Measurements from ENCODE around the gene LARP4B.

LARP4B gene

DNA sequence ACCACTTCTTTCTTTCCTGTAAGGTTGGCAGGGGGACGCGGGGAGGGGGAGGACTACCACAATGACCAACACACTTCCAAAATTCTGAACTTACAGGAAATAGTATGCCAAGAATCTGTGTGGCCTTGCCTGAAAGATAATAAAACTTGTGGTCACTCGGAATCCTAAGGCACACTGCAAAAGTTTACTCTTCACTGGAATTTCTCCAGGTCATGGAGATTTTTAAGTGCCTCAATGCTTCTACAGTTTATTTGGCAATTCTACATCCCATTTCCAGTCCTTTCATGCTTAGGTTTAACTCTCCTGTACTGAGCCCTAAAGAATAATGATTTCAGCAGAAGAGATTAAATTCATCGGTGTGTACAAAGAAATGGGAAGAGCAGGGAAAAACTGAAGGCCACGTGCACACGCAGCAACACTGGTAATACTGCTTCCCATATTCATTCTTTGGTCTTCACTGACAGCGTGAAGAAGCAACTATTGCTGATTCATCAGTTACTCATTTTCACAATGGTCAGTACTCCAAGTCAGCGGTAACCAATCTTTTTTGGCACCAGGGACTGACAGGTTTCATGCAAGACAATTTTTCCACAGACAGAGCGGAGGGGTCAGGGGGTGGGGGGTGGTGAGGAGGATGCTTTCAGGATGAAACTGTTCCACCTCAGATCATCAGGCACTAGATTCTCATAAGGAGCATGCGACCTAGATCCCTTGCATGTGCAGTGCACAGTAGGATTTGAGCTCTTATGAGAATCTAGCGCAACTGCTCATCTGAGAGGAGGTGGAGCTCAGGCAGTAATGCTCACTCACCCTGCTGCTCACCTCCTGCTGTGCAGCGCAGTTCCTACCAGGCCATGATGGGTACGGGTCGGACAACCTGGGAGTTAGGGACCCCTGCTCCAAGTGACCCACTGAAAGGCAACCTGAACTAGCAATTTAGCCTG is 9.8 kb downstream of the LARP4B start:
- no peak for DNase-seq

DNA sequence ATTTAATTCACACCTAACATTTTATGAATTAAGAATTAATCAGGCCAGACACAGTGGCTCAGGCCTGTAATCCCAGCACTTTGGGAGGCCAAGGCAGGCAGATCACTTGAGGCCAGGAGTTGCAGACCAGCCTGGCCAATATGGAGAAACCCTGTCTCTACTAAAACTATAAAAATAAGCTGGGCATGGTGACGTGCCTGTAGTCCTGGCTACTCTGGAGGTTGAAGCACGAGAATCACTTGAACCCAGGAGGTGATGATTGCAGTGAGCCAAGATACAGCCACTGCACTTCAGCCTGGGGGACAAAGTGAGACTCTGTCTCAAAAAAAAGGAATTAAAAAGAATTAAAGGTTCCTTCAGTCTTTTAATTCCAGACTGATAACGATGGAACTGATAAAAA is 11.1 kb downstream of the LARP4B start:
- DNase-seq: no peak

DNA sequence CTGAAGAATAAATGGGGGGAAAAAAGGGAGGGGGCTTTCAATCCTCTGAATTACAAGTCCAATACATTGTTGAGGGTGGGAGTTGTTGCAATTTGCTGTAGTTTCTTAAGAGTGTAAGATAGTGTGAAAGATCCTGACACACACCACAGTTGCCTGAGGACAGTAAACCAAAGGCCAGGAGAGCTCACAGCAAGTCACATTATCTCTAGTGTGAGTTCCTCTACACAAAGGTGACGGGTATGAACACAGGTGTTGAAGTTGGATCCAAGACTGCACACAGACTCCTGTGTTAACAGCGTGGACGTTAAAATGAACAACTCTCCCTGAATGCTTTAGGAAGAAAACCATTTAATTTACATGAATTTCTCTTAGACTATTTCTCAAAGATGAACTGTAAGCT is 12.0 kb downstream of the LARP4B start:
- no peak for DNase-seq

DNA sequence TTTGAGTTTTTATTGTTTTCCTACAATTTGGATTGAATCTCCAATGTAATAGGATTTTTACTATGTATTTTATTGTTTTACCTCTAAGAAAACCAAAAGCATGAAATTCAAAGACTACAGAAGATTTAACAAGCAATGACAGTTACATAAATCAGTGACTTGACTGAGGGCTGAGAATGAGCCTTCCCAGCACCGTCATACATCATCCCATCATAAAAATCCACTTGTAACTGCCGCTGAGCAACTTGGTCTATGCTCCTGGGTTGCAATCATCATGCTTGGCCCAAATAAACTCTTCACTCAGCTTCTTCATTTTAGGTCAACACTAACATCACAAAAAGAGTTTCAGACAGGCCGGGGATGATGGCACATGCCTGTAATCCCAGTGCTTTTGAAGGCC is 13.5 kb downstream of the LARP4B start:
- DNase-seq: no peak

DNA sequence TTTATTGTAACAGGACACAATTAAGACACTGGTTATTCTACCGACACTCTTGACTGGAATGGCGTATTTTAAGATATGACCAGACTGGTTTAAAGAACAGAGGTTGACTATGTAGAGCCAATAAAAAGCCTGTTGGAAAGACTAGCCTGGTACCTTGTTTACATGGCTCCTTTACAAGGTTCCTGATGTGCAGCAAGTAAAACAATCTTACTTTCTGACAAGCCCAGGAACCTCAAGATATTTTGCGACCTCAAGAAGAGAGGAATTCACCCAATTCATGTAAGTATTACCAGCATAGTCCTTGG is 14.1 kb downstream of the LARP4B start:
- no peak for DNase-seq

DNA sequence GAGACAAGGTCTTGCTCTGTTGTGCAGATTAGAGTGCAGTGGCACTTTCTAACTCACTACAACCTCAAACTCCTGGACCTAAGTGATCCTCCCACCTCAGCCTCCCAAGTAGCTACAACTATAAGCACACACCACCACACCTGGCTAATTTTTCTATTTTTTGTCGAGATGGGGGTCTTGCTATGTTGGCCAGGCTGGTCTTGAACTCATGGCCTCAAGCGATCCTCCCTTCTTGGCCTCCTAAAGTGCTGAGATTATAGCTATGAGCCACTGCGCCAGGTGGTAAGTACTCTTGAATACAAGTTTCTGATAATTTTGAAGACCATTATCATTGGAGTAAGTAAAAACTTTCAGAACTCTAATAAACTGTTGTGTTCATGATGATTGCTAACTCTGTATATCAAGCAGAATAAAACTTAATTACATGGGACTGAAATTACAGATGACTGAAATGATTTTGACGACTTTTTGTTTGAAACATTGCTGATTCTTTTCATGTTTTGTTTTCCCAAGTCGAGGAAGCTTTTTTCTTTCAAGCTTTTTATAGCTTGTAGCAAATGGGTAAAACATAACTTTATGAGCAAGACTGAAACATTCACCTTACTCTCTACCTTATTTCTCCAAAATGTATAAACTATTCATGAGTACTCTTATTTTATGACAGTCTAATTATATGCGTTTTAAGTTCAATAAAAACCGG is 14.6 kb downstream of the LARP4B start:
- no peak for DNase-seq

DNA sequence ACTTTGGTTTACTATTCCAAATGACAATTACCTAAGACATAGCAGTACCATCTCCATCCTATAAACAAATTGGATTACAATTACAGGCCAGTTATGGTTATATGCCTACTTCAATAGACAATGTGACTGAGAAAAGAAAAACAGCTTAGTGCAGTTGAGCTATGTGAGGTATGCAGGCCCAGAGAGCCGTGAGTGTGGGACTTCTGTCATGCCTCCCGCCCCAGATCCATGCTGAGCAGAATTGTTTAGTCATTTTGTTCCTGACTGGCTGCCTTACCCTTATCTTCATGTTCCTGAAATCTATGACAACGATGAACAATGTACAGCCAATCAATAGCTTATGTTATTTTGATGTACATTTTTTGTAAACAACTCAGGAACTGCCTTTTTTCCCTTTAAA is 21.7 kb downstream of the LARP4B start:
- no peak for DNase-seq

DNA sequence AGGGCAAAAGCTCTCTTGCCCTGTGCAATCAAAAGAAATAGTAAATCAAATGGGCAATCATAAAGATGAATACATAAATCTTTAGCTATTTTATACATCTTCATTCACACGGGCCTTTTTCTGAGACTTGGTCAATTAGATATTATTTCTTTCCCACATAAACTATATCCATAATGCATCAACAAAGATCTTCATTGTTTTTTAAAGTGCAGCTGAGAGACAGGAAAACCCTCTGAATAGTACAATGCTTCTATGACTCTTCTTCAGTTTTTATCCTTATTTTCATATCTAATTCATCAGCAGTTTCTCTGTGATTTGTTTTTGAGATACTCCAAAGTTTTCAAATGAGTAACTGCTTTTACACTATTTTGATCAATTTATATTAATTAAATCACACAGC is 25.5 kb downstream of the LARP4B start:
- no peak for DNase-seq

DNA sequence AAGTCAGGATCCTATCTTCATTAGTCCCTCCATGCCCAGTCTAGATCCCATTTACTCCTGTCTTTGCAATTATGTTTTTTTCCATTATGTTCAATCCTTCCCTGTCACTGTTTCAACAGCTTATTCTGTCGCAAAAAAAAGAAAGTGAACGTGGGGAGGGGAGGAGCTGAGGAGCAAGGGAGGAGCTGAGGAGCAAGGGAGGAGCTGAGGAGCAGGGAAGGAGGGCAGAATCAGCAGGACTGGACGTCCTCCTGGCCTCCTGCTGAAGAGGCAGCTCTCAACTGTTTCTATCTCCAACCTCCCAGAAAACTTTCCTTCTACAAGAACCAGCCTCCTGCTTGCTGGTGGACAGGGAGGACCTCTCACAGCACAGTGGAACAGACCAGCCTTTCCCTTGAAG is 26.0 kb downstream of the LARP4B start:
- no peak for DNase-seq

DNA sequence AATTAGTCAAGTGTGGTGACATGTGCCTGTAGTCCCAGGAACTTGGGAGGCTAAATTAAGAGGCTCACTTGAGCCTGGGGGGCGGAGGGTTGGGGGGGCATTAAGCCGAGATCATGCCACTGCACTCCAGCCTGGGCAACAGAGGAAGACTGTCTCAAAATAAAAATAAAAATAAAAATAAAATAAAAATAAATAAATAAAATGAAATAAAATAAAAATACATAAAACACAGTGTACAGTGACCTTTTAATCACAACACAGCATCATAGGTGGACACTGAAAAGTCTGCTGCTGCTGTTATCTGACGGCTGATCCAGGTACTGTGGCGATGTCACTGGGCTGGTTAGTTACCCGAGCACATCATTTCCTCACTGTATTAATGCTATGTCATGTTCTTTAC is 27.1 kb downstream of the LARP4B start:
- no peak for DNase-seq

DNA sequence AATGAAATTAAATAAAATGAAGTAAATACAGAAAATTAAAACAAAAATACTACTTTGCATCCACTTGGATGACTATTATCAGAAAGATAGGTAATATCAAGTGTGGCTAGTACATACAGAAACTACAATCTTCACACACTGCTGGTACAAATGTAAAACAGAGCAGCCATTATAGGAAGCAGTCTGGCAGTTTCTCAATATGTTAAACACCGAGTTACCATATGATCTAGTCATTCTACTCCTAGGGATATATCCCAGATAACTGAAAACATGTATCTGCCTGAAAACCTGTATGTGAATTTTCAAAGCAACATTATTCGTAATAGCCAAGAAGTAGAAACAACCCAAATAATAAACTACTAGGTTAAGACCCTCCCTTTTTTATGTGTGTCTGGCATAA is 33.4 kb downstream of the LARP4B start:
- no peak for DNase-seq

DNA sequence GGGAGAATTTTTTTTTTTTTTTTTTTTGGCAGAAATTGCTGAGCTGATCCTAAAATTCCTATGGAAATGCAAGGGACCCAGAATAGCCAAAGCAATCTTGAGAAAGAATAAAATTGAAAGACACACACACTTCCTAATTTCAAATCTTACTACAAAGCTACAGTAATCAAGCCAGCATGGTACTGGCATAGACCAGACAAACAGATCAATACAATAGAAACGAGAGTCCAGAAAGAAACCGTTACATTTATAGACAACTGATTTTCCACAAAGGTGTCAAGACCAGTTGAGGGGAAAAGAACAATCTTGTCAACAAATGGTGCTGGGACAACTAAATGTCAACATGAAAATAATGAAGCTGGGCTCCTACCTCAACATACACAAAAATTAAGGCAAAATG is 34.5 kb downstream of the LARP4B start:
- no peak for DNase-seq

DNA sequence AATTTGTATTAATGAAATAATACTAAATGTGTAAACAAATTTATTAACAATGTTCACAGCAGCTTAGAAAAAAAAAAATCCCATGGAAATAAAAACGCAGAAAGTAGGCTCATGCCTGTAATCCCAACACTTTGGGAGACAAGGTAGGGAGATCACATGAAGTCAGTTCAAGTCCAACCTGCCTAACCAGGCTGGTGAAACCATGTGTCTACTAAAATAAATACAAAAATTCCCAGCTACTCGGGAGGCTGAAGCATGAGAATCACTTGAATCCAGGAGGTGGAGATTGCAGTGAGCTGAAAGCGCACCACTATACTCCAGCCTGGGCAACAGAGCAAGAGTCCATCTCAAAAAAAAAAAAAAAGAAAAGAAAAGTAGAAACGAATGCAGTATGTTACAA is 36.2 kb downstream of the LARP4B start:
- no peak for DNase-seq

DNA sequence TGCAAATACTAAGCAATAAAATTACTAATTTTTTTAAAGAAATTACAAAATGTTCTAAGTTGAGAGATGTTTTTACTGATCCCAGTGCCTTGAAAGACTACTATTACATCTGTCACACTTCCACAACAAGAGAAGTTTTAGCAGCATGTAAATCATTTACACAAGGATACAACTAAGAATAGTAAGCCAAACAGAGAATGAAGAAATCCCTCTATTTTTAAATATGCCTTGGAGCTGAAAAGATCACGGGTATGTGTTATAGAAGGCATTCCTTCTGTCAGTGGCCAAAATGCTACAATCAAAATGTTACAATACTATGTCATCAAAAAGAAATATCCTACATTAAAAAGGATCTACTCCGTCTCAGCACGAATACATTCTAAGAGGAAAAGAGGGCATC is 52.6 kb downstream of the LARP4B start:
- DNase-seq: no peak

DNA sequence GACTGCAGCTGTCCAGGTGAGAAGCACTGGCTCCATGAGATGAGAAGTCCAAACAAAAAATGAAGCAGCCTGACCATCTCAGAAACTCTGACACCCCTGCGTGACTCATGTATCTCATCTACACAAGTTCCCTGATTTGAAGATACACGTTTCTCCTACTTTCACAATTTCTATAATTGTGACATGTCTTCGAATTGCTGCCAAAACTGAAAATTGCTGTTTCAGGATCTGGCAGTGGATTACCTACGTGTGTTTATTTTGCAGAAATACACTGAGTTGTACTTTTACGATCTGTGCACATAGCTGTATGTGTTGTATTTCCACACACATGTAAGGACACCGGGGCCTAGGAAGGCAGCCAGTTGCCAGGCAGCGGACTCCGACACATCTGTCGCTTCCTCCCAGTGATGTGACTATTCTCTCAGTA is 53.2 kb downstream of the LARP4B start:
- DNase-seq: no peak

DNA sequence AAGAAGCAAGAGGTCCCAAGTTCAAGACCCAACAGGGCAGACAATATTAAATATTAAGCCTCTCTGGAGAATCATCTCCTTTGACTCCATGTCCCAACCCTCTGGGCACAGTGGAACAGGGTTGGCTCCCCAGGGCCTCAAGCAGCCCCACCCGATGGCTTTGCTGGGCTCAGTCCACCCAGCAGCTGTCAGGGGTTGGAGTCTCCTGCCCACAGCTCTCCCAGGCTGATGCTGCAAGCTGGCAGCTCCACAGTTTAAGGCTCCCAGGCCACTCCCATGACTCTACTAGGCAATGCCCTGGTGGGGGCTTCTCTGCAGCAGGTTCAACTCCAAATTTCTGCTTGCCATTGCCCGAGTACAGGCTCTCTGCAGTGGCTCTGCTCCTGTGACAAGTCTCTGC is 55.1 kb downstream of the LARP4B start:
- no peak for DNase-seq

DNA sequence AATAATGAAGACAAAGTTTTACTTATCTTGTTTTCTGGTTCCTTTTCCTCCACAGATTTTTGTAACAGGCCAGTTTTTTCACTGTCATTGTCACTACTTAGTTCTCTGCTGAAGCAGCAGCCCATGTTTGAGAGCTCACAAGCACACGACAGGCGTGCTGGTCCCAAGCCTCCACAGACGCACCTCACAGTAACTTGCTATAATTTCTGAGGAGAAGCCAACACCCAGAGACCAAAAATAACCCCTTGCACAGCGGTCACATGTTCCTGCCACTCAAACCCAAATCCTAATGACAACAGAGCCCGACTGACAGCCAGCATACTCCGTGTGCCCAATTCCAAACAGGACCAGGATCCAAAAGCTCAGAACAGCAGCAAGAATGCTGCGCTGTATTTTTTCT is 58.5 kb downstream of the LARP4B start:
- DNase-seq: no peak

DNA sequence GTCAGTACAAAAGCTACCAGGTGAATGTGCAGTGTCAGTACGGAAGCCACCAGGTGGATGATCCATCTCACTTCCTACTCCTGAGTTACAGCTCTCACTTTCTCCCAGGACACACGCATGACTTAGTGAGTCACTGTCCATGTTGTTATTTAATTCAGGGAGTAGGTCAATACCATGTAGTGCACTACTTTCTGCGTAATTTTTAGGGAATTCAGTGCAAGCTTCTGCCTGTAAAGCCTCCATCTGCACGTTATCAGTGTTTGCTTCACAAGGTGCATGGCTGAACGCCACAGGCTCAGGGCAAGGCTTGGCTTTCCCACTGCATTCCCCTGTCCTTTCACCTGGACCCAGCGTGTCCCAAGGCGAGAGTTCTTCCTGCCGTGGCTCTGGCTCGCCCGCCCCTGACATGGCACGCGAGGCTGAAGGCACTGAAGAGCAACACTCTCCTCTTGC is 59.5 kb downstream of the LARP4B start:
- no peak for DNase-seq

DNA sequence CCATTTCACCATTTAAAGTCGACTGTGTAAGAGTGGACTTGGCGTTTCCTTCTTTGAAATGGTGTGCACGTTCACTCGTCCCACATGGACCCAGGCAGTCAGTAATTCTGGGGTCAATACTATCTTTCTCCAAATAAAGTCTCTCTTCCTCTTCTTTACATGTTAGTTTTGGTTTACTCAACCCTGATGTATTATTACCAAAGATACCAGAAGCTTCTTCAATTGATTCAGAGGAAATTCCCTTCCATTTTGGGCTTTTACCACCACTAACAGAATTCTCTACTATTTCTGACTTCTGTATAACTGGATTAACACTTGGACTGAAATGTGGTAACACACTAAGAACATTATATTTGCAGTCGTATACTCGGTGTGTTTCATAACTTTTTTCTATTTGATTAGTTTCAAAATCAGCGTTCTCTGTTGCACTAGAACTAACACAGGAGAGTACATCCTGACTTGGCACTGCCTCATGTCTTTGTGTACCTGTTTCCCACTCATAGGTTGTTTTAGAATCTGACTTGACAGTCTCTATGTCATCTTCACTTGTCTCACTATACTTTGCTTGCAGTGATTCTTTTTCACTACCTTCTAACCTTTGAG is 60.8 kb downstream of the LARP4B start:
- DNase-seq: no peak

DNA sequence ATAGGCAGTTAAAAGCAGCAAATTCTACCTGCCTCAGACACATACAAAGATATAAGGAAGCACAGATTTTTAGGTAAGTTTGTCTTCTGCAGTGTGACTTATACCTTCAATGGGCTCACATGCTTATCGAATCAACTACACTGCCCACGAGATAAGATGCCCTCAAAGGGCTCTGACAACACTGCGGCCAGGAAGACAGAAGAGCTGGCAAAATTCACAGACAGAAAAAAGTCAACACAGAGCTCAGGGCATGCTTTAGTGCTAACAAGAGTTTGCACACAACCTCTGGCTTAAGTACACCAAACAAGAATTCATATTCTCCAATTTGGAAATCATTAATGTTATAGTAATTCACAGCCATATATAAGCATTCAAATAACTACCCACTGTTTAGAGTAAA is 62.3 kb downstream of the LARP4B start:
- no peak for DNase-seq

DNA sequence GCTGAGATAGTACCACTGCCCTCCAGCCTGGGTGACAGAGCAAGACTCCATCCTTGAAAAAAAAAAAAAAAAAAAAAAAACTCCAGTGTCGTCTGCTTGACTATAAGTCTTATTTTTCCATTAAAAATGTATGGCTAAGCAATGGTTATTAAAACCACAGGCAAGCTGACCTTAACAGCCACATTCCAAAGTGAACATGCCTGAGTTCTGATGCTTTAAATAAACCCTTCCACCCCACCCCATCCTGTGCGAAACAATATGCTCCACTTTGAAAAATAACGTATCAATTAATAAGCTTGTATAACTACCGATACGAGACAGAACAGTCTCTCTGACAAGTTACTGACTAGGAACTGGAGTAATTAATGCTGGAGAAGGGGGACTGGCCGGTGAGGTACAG is 63.7 kb downstream of the LARP4B start:
- no peak for DNase-seq

DNA sequence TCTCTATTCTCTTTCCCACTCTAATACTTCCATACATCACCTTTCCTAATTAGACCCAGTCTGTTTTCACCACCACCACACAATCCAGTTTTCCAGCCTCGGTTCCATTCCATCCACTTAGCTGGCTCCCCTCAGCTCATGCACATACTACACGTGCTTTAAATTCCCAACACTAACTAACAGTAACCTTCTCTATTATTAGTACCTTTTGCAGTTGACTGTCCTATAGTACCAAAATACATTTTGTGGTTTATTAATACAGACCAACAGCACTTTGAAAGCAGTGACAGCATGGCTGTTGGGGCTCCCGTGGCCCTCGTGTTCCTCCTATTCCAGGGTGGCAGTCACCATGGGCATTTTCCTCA is 64.9 kb downstream of the LARP4B start:
- DNase-seq: no peak

DNA sequence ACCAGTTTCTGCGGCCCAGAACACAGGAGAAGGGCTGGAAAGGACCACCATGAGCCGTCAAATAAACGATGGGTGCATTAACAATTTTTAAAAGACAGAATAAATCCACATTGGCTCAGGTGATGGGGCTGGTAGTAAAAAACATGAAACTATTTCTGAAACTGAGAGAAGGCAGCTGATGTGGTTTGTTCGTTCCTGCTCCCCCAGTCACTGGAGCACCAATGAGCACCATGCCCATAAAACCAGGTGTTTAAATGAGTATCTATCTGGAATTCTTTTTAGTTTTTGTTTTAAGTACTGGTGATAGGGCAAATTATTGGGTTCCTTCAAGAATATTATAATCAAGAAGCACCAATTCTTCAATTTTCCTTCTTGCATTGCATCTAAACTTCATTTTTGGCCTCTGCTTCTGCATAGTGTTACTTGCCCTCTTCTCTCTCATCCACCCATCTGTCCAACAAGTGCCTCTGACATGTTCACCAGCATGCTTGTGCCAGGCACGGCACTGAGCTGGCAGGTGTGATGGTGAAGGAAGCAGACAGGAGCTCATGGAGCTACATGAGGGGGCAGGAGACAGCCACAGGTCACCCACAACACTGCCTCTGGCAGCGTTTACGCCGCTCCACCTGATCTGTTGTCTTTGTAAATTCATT is 65.5 kb downstream of the LARP4B start:
- no peak for DNase-seq

DNA sequence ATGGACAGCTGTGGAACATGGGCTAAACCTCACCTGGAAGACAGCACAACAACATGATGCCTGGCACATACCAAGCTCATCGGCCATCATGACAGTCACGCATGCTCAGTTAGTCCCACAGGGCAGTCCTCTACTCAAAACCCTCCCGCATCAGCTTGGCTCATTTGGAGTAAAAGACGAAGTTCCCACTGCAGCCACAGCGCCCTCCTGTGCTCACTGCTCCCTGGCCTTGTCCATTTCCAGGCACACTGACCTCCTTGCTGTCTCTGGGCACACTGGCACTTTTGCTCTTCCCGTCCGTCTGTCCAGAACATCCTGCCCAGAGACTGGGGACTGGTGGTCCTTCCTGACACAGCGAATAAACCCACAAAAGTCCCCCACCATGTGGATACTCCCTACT is 66.2 kb downstream of the LARP4B start:
- no peak for DNase-seq

Data from NCI-H524 treated with DMSO at 0.1 percent for 48 hours (cell line).